Measurements from ENCODE around the gene CBARP. TPM values are rescaled to one million over a fixed set of nuclear protein-coding genes. Genes with fewer than 3 reads are reported as not detected.
A peak's percentile ranks its signal among the peaks of the same experiment; 100 is the strongest.
"Not testable (repeated sequence)": the region's sequence is repeated elsewhere in the genome, so short reads cannot be mapped to it uniquely, and the experiment has no call there.

CBARP gene
- total RNA-seq, 1 donor from 2014 or later, result 5.3 TPM

DNA sequence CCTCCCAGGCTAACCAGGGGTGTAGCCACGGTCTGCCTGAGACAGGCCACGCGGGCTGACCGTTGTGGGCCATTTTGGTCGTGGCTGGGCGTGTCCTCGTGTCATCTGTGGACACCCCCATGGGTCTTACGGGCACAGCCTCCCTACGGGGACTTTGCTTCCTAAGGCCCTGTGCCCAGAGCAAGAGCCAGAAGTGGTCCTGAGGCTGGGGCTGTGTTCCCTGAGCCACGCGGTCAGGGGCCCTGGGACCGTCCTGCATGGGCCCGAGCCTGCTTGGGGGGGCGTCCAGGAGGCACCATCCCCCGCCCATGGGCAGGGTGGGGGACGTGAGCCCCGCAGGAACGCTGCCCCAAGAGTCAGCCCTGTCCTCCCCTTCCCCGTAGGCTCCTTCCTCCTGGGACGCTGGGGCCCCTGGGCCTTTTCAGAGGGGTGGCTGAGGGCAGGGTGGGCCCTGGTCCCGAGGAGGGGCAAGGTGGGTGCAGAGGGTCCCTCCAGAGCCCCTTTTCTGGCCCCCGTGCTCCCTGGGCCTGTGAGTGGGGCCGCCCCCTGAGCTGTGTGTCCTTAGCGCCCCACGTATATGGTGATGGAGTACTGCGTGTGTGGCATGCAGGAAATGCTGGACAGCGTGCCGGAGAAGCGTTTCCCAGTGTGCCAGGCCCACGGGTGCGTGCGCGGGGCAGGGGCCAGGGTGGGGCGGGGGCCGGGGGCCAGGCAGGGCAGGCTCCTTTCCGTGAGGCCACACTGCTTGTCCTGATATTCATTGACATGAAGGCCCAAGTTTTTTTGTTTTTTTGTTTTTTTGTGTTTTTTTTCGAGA, 18.8 kb downstream of the CBARP start:
- FAIRE-seq, result no peak
- no peak for DNase-seq (ENCODE audit: low spot score in 2 of 2)

GRCh38 chr19:1217366-1217765, 20.4 kb downstream of the CBARP start:
- FAIRE-seq (no peak), DNase-seq (ENCODE audit: low spot score in 2 of 2) (no peak)

DNA sequence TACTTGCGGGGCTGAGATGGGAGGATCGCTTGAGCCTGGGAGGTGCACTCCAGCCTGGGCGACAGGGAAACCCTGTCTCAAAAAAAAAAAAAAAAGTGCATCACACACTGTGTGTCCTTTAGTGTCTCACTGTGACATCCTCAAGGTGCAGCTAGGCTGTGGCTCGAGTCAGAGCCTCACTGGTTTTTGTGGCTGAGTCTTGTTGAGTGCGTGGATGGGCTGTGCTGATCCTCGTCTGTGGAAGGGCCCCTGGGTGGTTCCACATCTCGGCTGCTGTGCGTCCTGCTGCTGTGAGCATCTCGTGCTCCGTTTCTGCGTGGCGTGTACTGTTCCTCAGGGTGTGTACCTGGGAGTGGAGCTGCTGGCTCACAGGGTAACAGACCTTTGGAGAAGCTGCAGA, 21.0 kb downstream of the CBARP start:
- FAIRE-seq (no peak), DNase-seq (ENCODE audit: low spot score in 2 of 2) (no peak)

DNA sequence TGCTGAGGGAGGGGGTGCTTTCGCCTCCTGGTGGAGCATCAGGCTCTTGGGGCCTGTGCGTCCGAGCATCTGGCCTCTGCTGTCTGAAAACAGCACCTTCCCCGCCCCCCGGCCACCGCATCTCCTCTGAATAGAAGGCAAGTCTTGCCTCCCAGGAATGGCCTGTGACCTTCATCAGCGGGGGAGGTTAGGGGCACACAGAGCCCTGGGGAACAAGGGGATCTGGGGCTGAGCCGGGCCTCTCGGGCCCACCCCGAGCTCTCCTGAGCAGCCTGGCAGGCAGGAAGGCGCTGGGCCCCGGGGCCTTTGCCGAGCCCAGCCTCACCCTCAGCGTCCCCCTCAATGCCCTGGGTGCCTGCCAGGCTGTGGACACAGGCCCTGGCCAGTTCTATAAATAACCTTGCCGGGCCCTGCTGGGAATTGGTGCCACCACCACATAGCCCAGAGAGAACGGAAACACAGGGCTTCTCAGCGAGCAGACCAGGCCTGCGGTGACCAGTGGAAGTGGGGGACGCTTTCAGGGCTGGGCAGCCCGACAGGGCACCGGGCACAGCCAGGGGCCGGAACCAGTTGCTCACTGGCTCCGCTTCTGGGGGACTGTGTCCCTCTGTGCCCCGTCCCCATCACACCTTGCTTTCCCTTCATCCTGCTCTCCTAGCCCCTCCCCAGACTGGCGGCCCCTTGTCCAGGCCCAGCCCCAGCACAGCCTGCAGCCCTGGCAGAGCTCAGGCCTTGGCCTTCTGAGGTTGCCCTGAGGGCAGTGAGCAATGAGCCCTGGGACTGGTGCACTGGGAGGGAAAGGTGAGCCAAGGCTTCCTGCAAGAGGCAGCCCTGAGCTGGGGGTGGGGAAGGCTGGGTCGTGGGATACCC, 22.7 kb downstream of the CBARP start:
- no peak for FAIRE-seq
- no peak for DNase-seq (ENCODE audit: low spot score in 2 of 2)

- no peak for DNase-seq (ENCODE audit: low spot score in 2 of 2)
- no peak for FAIRE-seq
Measured at GRCh38 chr19:1214299-1214861, 23.4 kb downstream of the CBARP start.

DNA sequence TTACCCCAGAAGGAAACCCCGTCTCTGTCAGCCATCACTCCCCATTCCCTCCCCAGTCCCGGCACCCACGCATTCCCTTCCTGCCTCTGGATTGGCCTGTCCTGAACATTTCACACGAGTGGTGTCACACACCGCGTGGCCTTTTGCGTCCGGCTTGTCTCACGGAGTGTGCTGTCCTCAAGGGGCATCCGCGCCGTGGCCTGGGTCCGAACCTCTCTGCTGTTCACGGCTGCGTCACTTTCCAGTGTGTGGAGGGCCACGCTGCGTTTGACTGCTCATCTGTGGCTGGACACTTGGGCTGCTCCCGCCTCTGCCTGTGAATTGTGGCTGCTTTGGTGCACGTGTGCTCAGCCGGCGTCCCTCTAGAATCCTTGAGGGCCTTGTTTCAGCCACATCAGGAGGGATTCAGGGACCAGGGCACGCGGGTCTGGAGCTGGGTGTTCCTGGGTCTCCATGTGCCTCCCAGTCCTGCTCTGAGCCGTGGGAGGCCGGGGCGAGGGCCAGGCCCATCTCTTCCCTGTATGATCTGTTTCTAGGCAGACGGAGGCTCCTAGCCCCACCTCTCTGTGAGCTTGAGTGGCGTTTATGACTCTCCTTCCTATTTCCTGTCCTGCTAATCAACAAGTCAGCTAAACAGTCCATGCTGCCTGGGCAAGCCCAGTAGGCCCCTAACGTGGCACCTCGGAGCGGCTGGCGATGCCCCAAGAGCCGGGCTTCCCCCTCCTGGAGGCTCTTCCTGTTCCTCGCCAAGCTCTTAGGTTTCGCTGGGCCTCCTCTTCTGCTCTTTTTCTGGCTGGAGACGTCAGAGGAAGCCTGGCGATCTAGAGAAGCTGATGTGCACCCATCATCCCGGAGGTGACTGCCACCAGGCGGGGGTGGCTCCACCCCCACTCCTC, 24.2 kb downstream of the CBARP start:
- DNase-seq (ENCODE audit: low spot score in 2 of 2) (no peak), FAIRE-seq (no peak)

GRCh38 chr19:1211494-1212234, 26.1 kb downstream of the CBARP start:
- no peak for DNase-seq (ENCODE audit: low spot score in 2 of 2)
- no peak for FAIRE-seq

DNA sequence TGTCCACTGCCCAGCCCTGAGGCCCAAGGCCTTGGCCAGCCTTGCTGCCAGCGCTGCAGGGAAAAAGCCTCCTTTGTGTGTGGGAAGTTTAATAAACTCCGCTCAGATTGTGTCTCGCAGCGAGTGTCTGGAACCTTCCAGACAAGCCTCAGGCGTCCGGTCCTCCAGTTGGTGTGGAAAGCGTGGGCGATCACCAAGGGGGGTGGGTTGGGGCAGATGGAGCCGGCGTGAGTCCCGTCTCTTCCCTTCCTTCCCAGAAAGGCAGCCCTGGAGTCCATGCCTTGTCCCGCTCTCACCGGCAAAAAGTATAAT, 27.6 kb downstream of the CBARP start:
- DNase-seq (ENCODE audit: low spot score in 2 of 2) (no peak), FAIRE-seq (no peak)

- not testable (repeated sequence) for DNase-seq (ENCODE audit: low spot score in 2 of 2); FAIRE-seq
Measured at GRCh38 chr19:1208830-1209229, 29.0 kb downstream of the CBARP start.

DNA sequence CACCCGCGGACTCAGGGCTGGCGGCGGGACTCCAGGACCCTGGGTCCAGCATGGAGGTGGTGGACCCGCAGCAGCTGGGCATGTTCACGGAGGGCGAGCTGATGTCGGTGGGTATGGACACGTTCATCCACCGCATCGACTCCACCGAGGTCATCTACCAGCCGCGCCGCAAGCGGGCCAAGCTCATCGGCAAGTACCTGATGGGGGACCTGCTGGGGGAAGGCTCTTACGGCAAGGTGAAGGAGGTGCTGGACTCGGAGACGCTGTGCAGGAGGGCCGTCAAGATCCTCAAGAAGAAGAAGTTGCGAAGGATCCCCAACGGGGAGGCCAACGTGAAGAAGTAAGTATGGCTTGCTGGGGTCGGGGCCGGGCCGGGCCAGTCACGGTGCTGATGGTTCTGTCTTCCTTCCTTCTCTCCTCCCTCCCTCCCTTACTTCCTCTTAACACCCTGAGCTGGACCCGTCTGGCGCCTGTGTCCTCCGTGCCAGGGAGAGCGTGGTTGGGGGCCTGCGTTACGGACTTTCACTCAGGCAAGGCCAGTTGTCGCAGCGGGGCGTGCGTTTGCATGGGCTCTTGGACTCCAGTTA, 30.8 kb downstream of the CBARP start:
- DNase-seq (ENCODE audit: low spot score in 2 of 2) (no peak), FAIRE-seq (no peak)

DNA sequence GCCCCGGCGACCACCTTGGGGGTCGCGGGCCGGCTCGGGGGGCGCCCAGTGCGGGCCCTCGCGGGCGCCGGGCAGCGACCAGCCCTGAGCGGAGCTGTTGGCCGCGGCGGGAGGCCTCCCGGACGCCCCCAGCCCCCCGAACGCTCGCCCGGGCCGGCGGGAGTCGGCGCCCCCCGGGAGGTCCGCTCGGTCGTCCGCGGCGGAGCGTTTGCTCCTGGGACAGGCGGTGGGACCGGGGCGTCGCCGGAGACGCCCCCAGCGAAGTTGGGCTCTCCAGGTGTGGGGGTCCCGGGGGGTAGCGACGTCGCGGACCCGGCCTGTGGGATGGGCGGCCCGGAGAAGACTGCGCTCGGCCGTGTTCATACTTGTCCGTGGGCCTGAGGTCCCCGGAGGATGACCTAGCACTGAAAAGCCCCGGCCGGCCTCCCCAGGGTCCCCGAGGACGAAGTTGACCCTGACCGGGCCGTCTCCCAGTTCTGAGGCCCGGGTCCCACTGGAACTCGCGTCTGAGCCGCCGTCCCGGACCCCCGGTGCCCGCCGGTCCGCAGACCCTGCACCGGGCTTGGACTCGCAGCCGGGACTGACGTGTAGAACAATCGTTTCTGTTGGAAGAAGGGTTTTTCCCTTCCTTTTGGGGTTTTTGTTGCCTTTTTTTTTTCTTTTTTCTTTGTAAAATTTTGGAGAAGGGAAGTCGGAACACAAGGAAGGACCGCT, 31.5 kb downstream of the CBARP start:
- no peak for FAIRE-seq
- no peak for DNase-seq (ENCODE audit: low spot score in 2 of 2)

DNA sequence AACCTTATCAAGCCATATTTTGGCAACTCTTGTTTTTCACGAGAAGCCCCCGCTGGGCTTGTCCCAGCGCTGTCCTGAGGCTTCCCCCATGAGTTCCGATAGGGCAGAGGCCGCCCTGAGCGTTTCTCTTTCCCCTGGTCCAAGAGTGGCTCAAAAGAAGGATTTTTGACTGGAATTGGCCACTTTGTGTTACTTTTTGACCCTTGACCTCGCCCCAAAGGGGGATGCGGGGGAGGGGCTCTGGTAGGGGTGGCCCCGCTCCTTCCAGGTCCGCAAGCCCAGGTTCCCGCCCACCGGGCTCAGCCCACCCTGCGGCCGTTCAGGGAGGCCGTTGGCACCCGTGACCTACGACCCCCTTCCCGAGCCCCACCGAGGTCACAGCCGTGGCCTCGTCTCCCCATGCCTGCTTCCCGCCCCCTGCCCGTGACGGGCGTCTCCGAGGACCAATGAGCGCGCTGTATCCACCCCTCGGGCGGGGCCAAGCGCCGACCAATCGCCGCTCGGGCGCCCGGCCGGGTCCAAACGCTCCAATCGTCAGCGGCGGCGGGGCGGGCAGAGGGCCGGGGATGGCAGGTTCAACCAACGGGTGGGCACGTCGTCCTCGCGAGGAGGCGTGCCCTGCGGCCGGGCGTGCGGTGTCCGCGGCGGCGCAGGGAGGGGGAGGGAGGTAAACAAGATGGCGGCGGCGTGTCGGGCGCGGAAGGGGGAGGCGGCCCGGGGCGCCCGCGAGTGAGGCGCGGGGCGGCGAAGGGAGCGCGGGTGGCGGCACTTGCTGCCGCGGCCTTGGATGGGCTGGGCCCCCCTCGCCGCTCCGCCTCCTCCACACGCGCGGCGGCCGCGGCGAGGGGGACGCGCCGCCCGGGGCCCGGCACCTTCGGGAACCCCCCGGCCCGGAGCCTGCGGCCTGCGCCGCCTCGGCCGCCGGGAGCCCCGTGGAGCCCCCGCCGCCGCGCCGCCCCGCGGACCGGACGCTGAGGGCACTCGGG, 32.4 kb downstream of the CBARP start, which contains the start of gene STK11:
TSS of gene STK11 (plus strand) at position 665 of the 986 bp plus-strand sequence. CDS start 1,136 bp downstream, outside the sequence.
- DNase-seq (ENCODE audit: low spot score in 2 of 2), result peak; percentile 99
- FAIRE-seq, result no peak

DNA sequence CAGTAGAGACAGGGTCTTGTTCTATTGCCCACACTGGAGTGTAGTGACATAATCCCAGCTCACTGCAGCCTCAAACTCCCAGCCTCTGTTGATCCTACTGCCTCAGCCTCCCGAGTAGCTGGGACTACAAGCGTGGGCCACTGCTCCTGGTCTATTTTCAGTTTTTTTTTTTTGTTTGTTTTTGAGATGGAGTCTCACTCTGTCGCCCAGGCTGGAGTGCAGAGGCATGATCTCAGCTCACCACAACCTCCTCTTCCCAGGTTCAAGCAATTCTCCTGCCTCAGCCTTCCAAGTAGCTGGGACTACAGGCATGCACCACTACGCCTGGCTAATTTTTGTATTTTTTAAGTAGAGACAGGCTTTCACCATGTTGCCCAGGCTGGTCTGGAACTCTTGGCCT, 37.2 kb downstream of the CBARP start:
- not testable (repeated sequence) for DNase-seq (ENCODE audit: low spot score in 2 of 2); FAIRE-seq

- DNase-seq (ENCODE audit: low spot score in 2 of 2) (no peak), FAIRE-seq (no peak)
Measured at GRCh38 chr19:1199531-1199930, 38.3 kb downstream of the CBARP start.

DNA sequence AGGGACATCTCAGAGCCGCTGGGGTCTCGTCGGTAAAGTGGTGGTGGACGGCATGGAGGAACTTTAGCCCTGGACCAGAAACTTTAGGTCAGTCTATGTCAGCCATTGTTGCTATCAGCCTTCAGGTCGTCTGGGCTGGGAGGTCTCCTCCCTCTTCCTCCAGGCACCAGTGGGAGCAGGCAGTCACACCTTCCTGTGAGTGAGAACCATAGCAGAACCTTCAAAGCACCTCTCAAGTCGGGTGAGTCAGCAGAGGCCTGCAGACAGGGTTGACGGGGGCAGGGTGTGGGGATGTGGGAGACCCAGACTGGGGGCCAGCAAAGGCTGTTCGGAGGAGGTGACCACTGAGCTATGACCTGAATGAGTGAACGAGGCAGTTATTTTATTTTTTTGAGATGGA, 48.4 kb downstream of the CBARP start:
- FAIRE-seq (no peak), DNase-seq (ENCODE audit: low spot score in 2 of 2) (no peak)

DNA sequence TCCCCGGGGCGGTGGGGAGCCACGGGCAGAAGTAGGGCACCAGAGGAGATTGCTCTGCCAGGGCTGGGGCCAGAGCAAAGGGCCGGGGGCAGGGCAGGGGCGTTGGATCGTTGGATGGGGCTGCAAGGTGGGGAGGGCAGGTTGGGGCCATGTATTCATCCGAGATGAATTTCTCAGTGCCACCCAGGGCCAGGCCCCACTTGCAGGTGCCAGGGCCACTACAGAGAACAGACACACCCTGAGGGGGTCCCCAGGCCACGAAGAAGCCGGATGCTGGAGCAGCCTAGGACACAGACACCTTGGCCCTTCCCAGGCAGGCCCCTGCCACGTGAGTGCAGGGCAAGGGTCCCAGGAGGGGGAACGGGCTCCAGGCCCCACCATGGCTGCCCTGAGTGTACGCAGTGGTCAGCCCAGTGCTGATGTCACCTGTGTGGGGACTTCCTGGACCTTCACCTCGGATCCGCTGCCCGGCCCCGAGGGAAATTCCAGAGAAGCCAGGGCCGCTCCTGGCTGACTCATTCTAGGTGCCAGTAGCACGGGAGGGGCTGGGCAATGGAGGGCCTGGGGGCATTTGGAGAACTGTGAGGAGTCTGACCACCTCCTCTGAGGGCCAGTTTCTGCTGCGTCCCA, 54.1 kb downstream of the CBARP start:
- FAIRE-seq, result no peak
- DNase-seq (ENCODE audit: low spot score in 2 of 2), result no peak

GRCh38 chr19:1182727-1183126, 55.1 kb downstream of the CBARP start:
- DNase-seq (ENCODE audit: low spot score in 2 of 2) (no peak), FAIRE-seq (no peak)

Measured in frontal cortex (tissue), 4 donors.